ENCODE data around the gene TP53I11.

Gene TP53I11

GRCh38 chr11:44948155-44948554 is 2.5 kb downstream of the TP53I11 start:
- ATAC-seq = no peak
- TF ChIP-seq ISL1 (CRISPR knock-in tag; IDR thresholded peaks at IDR 0.05) = no peak
- TF ChIP-seq, protein P1, sequence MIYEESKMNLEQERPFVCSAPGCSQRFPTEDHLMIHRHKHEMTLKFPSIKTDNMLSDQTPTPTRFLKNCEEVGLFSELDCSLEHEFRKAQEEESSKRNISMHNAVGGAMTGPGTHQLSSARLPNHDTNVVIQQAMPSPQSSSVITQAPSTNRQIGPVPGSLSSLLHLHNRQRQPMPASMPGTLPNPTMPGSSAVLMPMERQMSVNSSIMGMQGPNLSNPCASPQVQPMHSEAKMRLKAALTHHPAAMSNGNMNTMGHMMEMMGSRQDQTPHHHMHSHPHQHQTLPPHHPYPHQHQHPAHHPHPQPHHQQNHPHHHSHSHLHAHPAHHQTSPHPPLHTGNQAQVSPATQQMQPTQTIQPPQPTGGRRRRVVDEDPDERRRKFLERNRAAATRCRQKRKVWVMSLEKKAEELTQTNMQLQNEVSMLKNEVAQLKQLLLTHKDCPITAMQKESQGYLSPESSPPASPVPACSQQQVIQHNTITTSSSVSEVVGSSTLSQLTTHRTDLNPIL (CRISPR knock-in tag; IDR thresholded peaks at IDR 0.05; ENCODE audit: low read depth) = no peak
- no peak for TF ChIP-seq OSR1 (CRISPR knock-in tag; IDR thresholded peaks at IDR 0.05)
- no peak for TF ChIP-seq TOX (CRISPR knock-in tag; IDR thresholded peaks at IDR 0.05; ENCODE audit: borderline replicate concordance)
- no peak for TF ChIP-seq ZNF565 (CRISPR knock-in tag; conservative IDR thresholded peaks at IDR 0.05; ENCODE audit: low read depth)
- TF ChIP-seq TCF4 (CRISPR knock-in tag; IDR thresholded peaks at IDR 0.05; ENCODE audit: borderline replicate concordance) = no peak
- TF ChIP-seq SNAI2 (CRISPR knock-in tag; IDR thresholded peaks at IDR 0.05) = no peak
- no peak for TF ChIP-seq ZFP3 (CRISPR knock-in tag; IDR thresholded peaks at IDR 0.05)
- no peak for TF ChIP-seq ZFP30 (CRISPR knock-in tag; IDR thresholded peaks at IDR 0.05)
- TF ChIP-seq POU6F1 (CRISPR knock-in tag; IDR thresholded peaks at IDR 0.05; ENCODE audit: borderline replicate concordance, low read depth) = no peak
- TF ChIP-seq GLIS3 (CRISPR knock-in tag; IDR thresholded peaks at IDR 0.05) = no peak
- TF ChIP-seq RARB (CRISPR knock-in tag; IDR thresholded peaks at IDR 0.05) = no peak
- TF ChIP-seq ESRRG (CRISPR knock-in tag; IDR thresholded peaks at IDR 0.05) = no peak
- TF ChIP-seq ZNF70 (CRISPR knock-in tag; IDR thresholded peaks at IDR 0.05) = no peak
- TF ChIP-seq, protein P2, sequence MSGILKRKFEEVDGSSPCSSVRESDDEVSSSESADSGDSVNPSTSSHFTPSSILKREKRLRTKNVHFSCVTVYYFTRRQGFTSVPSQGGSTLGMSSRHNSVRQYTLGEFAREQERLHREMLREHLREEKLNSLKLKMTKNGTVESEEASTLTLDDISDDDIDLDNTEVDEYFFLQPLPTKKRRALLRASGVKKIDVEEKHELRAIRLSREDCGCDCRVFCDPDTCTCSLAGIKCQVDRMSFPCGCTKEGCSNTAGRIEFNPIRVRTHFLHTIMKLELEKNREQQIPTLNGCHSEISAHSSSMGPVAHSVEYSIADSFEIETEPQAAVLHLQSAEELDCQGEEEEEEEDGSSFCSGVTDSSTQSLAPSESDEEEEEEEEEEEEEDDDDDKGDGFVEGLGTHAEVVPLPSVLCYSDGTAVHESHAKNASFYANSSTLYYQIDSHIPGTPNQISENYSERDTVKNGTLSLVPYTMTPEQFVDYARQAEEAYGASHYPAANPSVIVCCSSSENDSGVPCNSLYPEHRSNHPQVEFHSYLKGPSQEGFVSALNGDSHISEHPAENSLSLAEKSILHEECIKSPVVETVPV (CRISPR knock-in tag; IDR thresholded peaks at IDR 0.05) = no peak
- no peak for TF ChIP-seq ARNTL (CRISPR knock-in tag; IDR thresholded peaks at IDR 0.05; ENCODE audit: borderline replicate concordance, low read depth)
- TF ChIP-seq PPARA (CRISPR knock-in tag; IDR thresholded peaks at IDR 0.05; ENCODE audit: borderline replicate concordance) = no peak

- no peak for ATAC-seq
These were observed 3.6 kb downstream of the TP53I11 start for GRCh38 chr11:44947114-44947513.

DNA sequence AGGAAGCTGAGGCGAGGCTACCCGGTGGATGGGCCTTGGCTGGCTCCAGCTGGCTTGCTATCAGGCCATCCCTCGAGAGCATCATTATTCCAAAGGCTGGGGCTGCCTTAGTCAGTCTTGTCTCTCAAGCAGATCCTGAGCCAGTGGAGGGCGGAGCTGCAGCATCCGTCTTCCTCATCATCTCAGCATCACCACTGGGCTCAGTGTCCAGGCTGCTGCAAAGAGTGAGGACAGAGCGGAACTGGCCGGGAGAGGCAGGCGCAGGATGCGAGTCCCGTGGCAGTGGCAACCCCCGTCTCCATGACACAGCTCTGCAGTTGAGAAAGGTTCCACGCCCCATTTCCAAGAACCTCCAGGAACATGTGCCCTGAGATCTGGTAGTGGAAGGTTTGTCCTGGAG is 4.4 kb downstream of the TP53I11 start:
- no peak for ATAC-seq
- TF ChIP-seq TOX (CRISPR knock-in tag; IDR thresholded peaks at IDR 0.05; ENCODE audit: borderline replicate concordance) (no peak), ESRRG (CRISPR knock-in tag; IDR thresholded peaks at IDR 0.05) (no peak)

More at GRCh38 chr11:44947114-44947513, 3.6 kb downstream of the TP53I11 start:
- no peak for TF ChIP-seq TSHZ2 (CRISPR knock-in tag; IDR thresholded peaks at IDR 0.05)
- no peak for TF ChIP-seq TOX (CRISPR knock-in tag; IDR thresholded peaks at IDR 0.05; ENCODE audit: borderline replicate concordance)
- no peak for TF ChIP-seq OSR1 (CRISPR knock-in tag; IDR thresholded peaks at IDR 0.05)

- no peak for ATAC-seq
- TF ChIP-seq ZFP3 (CRISPR knock-in tag; IDR thresholded peaks at IDR 0.05) (no peak), TCF4 (CRISPR knock-in tag; IDR thresholded peaks at IDR 0.05; ENCODE audit: borderline replicate concordance) (no peak), BACH2 (CRISPR knock-in tag; IDR thresholded peaks at IDR 0.05; ENCODE audit: borderline replicate concordance) (no peak), SNAI2 (CRISPR knock-in tag; IDR thresholded peaks at IDR 0.05) (no peak), ISL1 (CRISPR knock-in tag; IDR thresholded peaks at IDR 0.05) (no peak), GLIS3 (CRISPR knock-in tag; IDR thresholded peaks at IDR 0.05) (no peak), ZNF565 (CRISPR knock-in tag; conservative IDR thresholded peaks at IDR 0.05; ENCODE audit: low read depth) (no peak), ESRRG (CRISPR knock-in tag; IDR thresholded peaks at IDR 0.05) (no peak), PATZ1 (CRISPR knock-in tag; IDR thresholded peaks at IDR 0.05; ENCODE audit: borderline replicate concordance) (no peak), TOX (CRISPR knock-in tag; IDR thresholded peaks at IDR 0.05; ENCODE audit: borderline replicate concordance) (no peak), OSR1 (CRISPR knock-in tag; IDR thresholded peaks at IDR 0.05) (no peak), TSHZ2 (CRISPR knock-in tag; IDR thresholded peaks at IDR 0.05) (no peak), ZC3H10 (CRISPR knock-in tag; IDR thresholded peaks at IDR 0.05) (no peak), ZFP30 (CRISPR knock-in tag; IDR thresholded peaks at IDR 0.05) (no peak), RARB (CRISPR knock-in tag; IDR thresholded peaks at IDR 0.05) (no peak), ARNTL (CRISPR knock-in tag; IDR thresholded peaks at IDR 0.05; ENCODE audit: borderline replicate concordance, low read depth) (no peak), ZNF70 (CRISPR knock-in tag; IDR thresholded peaks at IDR 0.05) (no peak)
- TF ChIP-seq, protein P1 (CRISPR knock-in tag; IDR thresholded peaks at IDR 0.05; ENCODE audit: low read depth) = no peak
These were observed 5.0 kb downstream of the TP53I11 start for GRCh38 chr11:44945666-44946065.
